Endothelial cell of hepatic sinusoid (primary cell): ENCODE results near the gene ANKDD1A.

Experiments
- in situ Hi-C: cut with HindIII; loops from 2 replicates; pipeline ENCODE4 v1.10.0; 2017; ENCODE audit warnings: low sequenced_read_pairs

Gene ANKDD1A

GRCh38 chr15:64895285-64896065 lies 16.2 kb upstream of the ANKDD1A start:
- in situ Hi-C loops: no loop called here

DNA sequence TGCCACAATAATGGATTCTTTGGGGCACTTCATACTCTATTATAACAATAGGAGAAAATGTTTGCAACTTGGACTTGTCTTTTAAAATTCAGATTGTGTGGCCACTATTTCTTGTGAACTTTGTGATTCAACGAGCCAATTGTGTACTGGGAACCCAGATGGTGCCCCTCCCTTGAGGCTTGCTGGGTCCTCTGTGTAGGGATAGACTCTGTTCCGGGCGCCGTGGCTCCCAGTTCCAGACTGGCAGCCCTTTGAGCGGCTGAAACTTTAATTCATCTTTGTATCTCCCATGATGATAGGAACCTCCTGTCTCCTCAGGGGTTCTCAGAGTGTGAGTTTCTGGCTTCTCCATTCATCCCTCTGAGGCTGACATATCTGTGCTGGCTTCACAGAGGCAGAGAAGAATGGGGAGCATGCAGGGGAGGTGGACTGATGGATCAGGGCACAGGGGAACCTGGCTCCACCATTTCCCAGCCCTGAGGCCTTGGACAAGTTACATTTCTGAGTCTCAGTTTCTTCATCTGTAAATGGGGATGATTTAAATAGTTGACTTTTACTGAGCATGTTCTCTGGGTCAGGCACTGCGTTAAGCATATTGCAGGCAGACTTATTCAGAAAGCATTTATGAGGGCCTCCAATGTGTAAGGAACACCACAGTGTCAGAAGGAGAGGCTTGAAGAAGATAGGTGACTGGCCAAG lies 15.2 kb upstream of the ANKDD1A start:
- in situ Hi-C loops: no loop called here

DNA sequence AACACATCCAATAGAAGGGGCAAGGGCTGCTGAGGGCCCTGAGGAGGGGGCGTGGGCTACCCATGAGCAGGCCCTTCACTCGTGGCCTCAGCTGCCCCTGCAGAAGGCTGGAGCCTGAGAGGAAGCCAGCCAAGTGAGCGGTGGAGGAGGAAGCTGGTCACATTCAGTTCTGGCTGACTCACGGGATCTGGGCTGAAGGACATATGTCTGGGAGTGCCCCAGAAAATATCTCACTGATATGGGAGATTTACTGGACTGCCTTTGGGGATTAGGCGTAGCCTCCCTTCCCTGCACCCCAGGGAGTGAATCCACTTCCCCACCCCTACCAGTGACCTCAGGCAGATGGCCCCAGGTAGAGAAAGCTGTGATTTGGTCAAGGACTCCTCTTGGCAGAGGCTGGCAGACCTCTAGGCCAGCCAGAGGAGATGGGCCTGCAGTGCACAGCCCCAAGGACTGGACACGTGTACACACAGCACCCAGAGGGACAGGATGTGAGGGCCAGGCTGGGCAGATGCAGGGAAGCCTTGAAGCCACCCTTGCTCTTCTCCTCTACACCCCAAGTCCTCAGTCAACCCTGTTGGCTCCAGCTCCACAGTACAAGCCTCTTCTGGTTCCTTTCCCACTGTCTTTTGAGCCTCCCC lies 14.2 kb upstream of the ANKDD1A start:
- in situ Hi-C loops: no loop called here

DNA sequence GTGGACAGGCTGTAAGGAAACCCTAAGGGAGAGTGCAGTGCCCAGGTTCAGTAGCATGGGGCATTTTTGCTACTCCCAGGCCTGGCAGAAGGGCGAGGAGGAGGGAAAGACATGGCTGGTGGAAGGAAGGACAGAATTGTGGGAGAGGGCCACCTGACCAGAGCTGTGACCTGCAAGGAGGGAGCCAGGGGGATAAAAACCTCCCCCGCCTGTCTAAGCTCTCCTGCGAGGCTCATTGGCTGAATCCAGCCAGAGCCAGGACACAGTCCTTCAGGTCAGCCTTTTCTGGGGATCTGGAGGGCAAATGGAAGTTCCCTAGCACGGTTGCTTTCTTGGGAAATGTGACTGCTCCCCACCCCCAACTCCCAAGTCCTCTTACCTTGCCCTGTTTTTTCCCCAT lies 13.3 kb upstream of the ANKDD1A start:
- in situ Hi-C loops: no loop called here

DNA sequence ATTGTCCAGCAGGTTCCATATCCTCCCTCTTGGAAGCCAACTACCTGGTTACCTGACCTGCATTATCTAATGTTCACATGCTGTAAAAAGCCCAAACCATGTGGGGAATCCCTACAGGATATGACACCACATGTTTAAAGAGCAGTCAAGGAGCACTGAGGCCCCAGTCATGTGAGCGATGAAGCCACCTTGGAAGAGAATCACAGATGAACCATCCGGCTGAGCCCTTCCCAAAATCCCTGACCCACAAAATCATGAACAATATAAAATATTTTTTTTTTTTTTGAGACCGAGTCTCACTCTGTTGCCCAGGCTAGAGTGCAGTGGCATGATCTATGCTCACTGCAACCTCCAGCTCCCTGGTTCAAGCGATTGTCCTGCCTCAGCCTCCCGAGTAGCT lies 10.6 kb upstream of the ANKDD1A start:
- in situ Hi-C loops: no loop called here

DNA sequence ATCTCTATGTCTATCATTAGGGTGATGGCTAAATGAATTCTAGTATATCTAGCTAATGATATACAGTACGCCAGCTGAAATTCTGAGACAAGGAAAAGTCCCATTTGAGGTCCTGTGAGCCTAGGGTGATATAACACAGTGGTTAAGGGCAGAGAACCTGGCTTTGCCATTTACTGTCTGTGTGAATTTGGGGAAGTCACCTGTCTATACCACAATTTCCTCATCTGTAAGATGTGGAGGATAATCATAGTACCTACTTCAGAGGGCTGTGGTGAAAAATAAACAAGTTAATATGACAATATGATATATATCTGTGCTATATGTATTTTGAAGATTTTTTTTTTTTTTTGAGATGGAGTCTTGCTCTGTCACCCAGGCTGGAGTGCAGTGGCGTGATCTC lies 9.8 kb upstream of the ANKDD1A start:
- in situ Hi-C loops: no loop called here

DNA sequence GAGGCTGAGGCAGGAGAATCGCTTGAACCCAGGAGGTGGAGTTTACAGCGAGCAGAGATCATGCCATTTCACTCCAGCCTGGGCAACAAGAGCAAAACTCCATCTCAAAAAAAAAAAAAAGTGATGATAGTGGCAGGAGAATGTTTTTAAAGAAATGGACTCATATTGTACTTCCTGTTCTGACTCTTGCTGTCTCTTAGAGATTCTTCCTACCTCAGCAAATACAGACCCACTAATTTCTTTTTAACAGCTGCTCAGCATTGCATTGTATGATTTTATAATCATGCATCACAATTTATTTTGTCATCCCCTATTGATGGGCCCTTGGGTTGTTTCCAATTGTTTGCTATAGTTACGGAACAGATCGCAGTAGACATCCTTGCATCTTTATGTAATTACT lies 8.8 kb upstream of the ANKDD1A start:
- in situ Hi-C loops: no loop called here

- in situ Hi-C loops: no loop called here
These were observed 8.3 kb upstream of the ANKDD1A start for GRCh38 chr15:64903326-64903950.

GRCh38 chr15:64904189-64904588 lies 7.5 kb upstream of the ANKDD1A start:
- in situ Hi-C loops: no loop called here

- in situ Hi-C loops: no loop called here
These were observed 6.4 kb upstream of the ANKDD1A start for GRCh38 chr15:64905119-64905831.

- in situ Hi-C loops: no loop called here
These were observed 5.8 kb upstream of the ANKDD1A start for GRCh38 chr15:64905941-64906340.

DNA sequence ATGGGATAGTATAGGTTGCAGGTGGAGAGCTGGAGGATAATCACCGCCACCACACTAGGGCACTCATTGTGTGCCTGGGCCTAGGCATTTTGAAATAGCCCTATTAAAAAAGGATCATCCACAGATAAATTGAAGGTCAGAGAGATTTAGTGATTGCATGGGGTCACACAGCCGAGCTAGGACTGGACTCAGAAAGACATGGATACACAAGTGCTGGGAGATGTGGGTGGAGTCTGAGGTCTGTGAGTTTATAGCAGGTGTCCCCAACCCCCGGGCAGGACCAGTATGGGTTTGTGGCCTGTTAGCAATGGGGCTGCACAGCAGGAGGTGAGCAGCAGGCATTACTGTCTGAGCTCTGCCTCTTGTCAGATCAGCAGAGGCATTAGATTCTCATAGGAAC lies 5.3 kb upstream of the ANKDD1A start:
- in situ Hi-C loops: no loop called here

DNA sequence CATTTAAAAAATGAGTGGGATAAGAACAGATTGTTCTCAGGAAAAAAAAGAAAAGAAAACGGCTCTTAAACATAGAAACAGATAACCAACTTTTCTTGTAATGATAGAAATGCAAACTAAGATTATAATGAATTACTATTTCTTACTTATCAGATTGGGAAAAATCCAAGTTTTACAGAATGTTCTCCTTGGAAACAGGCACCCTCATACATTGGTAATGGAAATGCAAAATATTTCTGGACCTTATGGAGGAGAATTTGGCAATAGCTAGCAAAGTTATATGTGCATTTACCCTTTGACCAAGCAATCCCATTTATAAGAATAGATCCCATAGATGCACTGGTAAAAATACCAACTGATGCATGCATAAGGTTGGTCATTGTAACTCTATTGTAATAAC lies 3.7 kb upstream of the ANKDD1A start:
- in situ Hi-C loops: no loop called here

DNA sequence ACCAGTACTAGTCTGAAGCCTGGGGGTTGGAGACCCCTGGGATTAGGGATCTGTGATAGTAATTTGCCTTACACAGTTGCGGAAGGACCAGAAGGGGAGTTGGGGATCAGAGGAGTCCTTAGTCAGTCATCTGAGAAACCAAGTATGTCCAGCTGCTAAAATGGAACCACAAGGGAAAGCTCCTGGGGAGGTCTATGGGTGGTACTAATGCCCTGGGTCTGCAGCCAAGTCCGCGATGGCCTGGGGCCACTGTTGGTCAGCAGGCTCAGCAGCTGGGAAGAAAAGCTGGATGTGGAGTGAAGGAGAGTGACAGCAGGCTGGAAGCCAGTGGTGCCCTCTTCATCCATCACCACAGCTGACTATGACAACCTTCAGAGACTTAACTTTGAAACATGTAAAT lies 2.2 kb upstream of the ANKDD1A start:
- in situ Hi-C loops: no loop called here

DNA sequence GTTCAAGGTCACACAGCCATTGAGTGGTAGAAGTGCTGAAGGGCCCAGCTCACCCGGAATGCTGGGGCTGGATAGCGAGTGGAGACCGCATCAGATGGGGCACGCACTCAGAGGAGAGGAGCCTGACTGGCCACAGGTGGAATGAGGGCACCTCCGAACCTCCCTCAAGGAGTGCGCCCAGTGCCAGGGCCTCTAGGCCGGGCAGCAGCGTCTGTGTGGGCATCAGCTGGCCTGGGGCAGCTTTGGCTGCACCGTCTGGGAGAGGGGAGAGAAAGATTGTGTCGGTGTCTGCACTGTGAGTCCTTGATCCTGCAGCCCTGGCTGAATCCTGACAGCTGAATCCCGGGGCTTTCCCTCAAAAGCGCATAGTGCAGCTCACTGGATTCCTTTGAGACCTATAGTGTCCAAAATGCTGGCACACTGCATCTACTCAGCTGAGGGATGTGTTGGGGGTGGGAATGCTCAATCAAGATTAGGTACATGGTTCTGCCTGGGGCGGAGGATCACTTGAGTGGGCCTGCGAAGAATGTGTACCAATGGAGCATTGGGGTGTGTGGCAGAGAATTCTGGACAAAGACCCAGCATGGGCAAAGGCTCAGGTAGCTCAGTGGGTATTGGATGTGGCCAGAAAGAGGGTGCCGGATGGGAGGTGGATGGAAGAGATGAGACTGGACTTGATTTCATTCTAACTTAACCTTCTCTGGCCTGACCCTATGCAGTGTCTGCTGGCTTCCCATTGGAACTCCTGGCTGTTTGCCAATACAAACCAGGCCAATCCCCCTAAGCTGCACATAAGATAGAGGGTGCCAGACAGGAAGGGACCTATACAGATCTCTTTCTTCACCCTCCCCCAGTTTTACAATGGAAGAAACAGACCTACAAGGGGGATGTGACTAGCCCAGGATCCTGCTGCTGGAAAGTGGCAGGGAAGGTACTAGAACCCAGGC lies 950 bp downstream of the ANKDD1A start:
- in situ Hi-C loops: no loop called here

- in situ Hi-C loops: no loop called here
These were observed 4.0 kb downstream of the ANKDD1A start for GRCh38 chr15:64915518-64916227.

GRCh38 chr15:64916365-64916764 lies 4.7 kb downstream of the ANKDD1A start:
- in situ Hi-C loops: no loop called here

DNA sequence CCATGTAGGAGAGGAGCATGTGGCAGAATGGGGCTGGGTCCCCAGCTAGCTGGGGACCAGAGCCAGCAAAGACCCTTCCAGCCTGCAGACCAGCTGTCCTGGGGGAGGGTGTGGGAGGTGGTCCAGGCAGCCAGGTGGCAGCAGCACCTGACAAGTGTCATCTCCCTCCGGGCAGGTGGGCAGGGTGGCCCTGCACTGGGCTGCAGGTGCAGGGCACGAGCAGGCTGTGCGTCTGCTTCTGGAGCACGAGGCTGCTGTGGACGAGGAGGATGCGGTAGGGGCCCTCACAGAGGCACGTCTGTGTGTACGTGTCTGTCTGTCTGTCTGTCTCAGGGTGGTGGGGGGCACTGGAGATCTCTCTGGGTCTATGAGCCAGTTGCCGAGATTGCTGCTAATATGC lies 5.5 kb downstream of the ANKDD1A start:
- in situ Hi-C loops: no loop called here

GRCh38 chr15:64919721-64920120 lies 8.0 kb downstream of the ANKDD1A start:
- in situ Hi-C loops: loop anchor here (5.0 kb wide), 1 partner anchor 82 kb away; no protein-coding TSS in a partner anchor
